HG02763 (cell line): ENCODE measurements around the gene FLVCR1.

ENCODE experiments used
- ATAC-seq: cut with Tn5 transposase; IDR thresholded peaks from one replicate; pipeline ENCODE4 v1.9.1; 2021; ENCODE audit warnings: mild to moderate bottlenecking, moderate library complexity; ENCODE audit not compliant: unreplicated experiment

The FLVCR1 gene

DNA sequence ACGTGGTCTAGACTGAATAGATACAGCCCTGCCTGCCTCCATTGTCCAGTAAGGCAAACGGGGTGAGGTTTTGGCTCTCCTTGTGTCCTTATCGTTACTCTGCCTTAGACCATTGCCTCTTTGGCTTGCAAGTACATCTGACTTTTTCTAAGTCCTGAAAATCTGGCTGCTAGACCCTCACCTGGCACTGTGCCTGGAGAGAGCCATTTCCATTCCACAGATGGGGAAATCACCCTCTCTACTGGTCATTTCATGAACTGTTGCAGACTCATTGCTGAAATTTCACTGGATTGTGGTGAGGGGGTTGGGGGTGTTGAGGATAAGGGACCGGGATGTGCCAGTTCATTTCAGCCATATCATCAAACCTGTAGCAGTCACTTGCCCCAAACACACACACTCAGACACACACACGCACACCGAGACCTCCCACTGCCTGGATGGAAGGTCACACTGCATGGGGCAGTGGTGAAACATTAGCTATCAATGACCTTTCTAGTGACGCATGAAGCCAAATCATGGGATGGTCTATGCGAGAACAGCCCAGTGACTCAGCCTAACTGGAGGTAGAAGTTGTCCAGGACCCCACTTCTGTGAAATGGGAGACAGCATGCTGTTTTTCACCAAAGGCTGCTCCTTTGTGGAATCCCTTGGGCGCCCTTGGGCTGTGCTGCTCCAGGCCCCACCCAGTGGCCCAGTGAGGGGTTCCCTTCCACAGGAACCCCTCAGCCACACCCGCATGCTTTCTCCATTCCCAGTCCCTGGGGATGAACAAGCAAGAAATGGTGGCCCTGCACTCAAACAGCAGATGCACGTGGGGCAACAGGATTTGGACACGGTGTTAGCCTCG lies 57.4 kb downstream of the FLVCR1 start:
- ATAC-seq, result no peak

DNA sequence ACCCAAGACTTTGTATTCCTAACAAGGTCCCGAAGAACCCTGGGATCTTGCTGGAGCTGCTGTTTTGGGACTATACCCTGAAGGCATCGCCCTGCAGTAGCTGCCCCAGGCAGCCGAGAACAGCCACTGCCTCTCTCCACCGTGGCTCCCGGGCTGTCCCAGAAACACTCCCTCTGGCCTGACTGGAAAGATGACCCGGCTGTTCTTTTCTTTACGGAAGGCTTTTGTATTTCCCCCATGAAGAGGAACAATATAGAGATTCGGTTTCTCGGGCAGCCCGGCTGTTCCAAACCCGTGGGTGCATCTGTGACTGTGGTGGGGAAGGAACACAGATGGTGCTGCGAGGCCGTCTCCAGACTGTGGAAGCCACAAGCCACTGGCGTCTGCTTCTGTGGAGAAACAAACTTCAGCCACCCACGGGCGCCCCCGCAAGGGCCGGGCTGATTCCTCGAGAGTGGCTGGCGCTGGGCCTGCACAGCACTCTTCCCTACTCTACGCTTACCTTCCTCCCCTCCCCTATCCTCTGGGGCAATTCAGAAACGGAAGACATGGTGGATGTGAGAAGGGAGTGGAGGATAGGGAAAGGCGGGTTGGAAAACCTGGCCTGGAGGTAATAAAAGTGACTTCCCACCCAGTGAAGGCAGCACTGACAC lies 58.5 kb downstream of the FLVCR1 start:
- ATAC-seq, result peak; percentile 49

DNA sequence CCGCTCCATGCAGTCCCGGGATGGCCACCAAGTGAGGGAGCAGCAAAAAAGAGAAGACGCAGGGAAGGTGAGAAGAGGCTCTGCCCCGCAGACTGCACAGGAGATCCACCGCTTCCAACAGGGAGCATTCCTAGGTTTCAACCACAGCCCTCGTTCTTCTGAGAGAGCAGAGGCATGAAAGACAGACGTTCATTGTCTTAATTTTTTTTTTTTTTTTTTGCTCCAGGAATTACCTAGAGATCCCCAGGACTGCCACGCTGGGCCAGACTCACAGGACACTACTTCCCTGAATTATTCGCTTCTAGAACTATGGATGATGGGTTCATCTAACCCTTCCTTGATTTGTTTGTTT lies 59.0 kb downstream of the FLVCR1 start:
- no peak for ATAC-seq

DNA sequence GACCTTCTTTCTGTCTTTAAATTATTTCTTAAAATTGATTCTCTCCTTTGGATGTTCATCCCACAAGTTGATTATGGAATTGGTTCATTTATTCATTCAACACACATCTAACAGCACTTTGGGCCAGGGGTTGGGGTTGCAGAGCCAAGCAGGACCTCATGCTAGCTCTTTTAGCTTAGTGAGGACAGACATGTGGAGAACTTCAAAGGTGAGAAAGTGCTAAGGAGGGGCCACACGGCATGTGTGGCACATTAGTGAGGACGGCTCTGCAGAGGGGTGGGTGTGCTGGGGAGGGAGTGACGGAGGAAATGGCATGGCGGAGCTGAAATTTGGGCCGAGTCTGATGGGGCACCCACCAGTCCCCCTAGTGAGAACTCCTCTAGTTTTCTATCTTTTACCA lies 59.8 kb downstream of the FLVCR1 start:
- no peak for ATAC-seq

DNA sequence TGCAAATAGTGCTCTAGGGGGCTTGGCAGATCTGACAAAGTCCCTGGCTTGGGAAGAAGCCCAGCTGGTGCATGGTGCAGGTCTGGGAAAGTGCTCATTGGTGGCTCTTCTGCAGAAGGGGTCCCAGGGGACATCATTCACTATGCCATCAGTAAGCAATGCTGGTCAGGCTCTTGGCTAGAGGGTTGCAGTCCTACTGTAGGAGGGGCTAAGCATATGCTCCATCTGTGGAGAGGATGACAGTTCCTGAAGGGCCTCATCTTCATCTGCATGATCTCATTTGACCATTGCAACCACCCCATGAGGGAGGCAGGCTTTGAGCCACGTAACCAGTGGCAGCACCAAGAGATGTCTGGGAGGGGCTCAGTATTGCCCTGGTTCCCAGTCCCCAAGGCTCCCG lies 60.7 kb downstream of the FLVCR1 start:
- no peak for ATAC-seq

DNA sequence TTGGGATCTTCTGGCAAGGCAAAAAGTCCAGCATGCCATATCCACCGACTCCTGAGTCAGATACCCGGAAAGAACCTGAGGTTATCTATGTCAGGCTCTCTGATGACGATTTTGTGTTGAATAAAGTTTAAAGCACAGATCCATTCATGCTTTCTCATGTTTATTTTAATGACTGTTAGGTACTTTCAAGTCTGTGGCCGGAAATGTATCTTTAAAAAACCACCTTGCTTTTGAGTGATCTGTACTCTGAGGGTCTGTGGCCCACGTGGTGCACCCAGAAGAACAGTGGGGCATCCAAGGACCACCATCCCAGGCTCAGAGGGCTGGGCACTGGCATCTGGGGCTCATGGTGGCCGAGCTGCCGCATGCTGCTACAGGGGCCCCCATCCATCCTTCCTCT lies 62.2 kb downstream of the FLVCR1 start:
- ATAC-seq, result no peak

DNA sequence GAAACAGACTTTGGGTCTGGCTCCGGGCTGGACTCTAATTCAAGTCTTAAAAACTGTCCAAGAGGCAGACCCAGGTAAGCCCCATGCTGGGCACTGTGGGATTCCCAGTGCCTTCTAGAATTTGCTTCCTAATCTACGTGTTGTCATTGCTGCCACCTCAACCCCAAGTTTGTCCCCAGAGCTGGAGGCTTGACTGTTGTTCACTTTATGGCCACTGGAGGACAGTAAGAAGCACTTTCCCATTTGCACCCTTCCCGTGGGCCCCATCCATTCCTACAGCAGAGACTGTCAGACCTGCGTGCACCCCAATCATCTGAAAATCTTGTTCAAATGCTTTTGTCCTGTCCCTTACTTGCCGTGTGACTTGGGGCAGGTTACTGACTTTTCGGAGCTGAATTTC lies 62.8 kb downstream of the FLVCR1 start:
- no peak for ATAC-seq

DNA sequence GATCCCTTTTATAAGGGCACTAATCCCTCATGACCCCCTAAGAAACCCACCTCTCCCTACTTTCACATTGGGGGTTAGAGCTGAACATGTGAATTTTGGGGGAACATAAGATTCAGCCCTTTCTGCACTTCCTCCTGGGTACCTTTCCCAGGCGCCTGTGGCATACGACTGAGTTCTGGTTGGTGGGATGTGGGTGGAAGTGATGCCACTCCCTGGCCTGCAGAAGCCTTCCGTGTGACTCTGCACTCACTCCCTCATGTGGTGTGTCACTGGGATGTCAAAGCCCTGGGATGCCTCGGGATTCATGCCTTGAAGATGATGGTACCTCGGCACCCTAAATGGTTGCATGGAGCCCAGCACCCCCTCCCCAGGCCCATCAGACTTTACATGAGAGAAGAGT lies 63.9 kb downstream of the FLVCR1 start:
- ATAC-seq, result no peak

DNA sequence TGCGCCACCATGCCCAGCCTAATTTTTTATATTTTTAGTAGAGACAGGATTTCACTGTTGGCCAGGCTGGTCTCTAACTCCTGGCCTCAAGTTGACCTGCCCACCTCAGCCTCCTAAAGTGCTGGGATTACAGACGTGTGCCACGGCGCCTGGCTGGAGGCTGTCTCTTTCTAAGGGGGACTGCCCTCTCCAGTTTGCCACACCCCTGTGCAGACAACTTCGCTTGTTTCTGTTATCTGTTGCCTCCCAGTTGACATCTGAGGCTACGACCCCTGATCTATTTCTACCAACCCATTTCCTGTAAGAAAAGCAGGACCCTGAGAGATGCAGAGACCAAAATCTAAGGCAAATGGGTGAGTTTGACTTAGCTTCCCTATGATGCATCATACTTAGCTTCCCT lies 68.3 kb downstream of the FLVCR1 start:
- no peak for ATAC-seq

DNA sequence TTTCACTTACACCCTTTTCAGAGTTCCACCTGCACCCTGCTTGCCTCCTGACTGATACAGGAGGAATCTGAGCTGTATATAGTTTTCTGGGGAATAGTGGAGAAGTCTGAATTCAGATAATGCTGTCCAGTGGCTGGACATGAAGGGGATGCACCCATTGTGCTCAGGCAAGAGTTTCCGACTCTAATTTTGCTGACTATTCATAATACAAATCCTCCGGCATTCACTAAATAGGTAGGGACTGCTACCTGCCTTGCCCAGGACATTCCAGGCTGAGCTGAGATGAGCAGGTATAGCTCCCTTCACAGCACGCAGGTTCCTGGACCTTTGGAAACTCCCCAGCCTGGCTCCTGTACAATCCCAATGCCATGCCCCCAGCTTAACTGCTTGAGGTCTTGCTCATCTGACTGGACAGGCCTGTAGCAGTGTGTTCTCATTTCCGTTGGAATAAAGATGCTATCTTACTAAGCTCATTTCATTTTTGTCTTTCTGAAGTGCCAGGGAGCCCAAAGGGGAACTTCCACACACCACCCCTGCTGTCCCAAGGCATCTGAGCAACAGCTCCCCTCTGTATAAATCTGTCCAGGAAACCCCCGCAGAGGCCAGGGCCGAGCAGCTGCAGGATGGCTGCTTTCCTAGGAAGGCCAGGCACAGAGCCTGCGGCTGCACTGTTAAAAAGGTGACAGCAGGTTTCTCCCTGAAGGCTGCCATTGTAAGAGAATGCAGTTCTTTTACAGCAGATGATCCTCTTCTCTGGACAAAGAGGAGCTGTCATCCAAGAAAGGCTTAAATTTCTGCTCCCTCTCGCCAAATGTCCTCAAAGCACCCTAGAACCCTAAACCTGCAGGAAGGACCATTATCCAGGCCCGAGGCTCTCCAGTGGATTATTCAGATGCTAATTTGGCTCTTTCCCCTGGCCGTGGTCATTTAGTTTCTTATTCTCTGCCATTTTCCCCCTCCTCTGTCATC lies 70.5 kb downstream of the FLVCR1 start:
- ATAC-seq, result peak; percentile 65

DNA sequence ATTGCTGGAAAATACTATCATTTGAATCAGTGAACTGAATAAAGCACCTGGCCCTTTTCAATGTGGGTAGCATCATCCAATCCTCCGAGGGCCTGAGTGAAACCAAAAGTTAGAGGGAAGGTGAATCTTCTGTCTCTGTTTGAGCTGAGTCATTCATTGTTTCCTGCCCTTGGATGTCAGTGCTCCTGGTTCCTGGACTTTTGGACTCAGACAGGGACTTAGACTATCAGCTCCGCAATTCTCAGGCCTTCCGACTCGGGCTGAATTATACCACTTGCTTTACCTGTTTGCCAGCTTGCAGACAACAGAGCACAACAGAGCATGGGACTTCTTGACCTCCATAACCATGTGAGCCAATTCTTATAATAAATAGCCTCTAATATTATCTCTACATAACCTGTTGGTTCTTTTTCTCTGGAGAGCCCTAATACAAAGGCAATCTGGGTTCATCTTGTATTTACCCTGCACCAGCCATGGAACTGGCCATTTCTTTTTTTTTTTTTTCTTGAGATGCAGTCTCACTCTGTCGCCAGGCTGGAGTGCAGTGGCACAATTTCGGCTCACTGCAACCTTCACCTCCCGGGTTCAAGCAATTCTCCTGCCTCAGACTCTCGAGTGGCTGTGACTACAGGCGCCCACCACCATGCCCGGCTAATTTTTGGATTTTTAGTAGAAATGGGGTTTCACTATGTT lies 73.1 kb downstream of the FLVCR1 start:
- no peak for ATAC-seq

DNA sequence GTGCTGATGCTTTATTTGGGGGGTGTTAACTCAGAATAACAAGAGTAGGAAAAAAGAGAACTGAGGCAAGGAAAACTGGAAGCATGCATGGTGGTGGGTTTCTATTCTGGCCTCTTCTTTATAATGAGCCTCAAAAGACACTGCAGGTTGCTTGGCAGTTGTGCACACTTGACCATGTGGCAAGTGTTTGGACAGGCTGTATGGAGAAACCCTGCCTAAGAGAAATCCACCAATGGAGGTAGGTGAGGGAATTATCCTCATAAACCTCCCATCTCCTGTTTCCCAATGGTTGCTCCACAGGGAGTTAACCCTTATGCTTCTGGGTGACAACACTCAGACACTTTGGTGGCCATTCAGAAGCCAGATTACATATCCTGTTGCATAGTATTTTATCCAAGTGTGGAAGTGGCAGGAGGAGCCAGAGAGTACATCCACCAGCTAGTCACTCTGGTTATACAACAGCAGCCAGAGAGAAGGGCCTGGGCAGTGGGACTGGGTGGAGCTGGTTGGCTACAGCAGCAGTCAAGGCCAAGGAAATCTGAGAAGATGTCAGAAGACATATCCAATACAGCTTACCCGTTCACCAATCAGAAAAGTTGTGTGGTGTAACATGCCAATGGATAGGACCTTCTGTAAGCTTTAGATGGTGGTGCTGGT lies 75.9 kb downstream of the FLVCR1 start:
- no peak for ATAC-seq

DNA sequence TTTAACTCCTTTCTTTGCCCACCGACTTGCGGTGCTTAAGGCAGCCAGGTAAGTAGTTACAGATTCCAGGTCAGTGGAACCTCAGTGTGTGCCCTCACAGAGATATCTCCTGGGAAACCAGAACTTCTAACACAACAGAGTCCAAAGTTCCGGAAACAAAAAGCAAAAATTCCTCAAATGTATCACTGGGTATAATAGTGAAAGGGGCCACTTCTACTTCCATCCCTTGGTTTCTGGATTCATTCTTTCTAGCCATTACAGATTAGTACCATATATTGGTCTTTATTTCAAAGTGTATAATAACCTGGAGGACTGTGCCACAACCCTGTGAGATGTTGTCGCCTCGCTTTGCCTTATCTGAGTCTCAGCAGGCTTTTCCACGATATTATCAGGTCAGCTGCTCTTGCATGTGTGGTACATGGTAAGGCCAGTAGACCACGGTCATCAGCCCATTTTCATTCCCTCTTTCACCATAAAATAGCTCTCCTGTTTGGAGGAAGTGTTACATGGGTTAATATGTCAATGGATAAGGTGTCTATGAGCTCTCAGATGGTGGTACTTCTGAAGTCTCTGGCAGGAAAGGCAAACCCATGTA lies 77.4 kb downstream of the FLVCR1 start:
- no peak for ATAC-seq

DNA sequence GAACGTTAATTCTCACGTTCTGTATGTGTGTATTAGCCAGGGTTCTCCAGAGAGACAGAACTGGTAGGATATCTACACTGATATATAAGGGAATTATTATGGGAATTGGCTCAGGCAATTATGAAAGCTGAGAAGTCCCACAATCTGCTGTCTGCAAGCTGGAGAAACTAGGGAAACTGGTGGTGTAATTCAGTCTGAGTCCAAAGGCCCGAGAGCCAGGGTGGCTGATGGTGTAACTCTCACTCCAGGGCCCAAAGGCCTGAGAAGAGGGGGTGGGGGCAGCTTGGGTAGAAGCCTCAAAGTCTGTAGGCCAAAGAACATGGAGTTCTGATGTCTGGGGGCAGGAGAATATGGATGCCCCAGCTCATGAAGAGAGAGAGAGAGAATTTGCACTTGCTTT lies 79.0 kb downstream of the FLVCR1 start:
- no peak for ATAC-seq

DNA sequence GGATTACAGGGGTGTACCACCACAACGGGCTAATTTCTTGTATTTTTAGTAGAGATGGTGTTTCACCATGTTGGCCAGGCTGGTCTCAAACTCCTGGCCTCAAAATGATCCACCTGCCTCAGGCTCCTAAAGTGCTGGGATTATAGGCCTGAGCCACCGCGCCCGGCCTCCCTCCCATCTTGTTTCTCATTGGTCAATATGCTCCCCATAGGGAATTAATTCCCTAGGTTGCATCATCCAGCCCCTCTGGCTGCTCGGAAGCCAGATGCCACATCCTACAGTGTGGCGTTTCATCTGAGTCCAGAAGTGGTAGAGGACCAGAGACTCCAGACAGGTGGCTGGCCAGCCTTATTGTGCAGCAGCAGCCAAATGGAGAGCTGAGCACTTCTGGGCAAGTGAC lies 80.8 kb downstream of the FLVCR1 start:
- ATAC-seq, result no peak

DNA sequence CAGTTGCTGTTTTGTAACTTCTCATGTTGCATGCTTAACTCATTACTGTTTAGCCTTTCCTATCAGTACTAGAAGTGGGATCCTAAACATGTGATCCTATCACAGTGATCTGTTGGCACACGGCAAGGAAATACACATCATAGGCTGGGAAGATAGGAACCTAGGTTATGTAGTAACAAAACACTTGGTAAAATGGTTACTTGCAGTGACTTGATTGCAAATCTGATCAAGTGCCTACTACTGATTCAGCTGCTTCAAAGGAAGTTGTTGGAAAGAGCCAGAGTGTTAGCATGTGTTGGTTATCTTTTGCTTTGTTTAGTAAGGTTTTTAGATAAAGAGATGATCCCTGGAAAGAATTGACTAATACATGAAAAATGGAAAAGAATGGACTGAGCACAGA lies 83.4 kb downstream of the FLVCR1 start:
- ATAC-seq, result no peak

DNA sequence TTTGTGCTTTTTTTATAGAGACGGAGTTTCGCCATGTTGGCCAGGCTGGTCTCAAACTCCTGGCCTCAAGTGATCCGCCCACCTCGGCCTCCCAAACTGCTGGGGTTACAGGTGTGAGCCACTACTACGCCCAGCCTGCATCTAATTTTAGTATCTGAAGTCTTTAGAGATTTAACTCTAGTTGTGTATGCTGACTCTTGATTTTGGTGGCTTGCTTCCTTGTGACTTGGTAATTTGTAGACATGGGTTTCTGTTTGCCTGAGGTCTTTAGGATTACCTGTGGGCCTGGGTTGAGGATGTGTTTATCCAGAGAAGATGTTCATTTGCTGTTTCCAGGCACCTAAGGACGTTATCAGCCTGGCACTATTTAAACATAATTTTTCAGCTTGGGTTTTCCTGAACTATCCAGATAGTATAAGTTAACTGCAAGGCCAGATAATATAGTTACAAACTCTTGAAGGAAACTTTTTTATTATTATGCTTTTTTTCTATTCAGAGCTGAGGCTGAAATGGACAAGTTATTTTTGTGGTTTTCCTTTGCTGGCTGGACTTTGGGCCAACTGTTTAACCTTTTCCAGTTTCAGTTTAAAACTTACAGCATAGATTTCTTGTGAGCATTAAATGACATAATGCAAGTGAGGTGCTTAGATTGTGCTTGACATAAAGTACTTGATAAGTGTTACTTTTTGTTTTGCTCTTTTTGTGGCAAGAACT lies 84.8 kb downstream of the FLVCR1 start:
- no peak for ATAC-seq

DNA sequence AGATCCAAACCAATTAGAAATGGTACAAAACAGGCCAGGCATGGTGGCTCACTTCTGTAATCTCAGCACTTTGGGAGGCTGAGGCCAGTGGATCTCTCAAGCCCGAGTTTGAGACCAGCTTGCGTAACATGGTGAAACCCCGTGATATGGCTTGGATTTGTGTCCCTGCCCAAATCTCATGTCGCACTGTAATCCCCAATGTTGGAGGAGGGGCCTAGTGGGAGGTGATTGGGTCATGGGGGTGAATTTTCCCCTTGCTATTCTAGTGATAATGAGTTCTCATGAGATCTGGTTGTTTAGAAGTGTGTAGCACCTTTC lies 85.3 kb downstream of the FLVCR1 start:
- no peak for ATAC-seq

DNA sequence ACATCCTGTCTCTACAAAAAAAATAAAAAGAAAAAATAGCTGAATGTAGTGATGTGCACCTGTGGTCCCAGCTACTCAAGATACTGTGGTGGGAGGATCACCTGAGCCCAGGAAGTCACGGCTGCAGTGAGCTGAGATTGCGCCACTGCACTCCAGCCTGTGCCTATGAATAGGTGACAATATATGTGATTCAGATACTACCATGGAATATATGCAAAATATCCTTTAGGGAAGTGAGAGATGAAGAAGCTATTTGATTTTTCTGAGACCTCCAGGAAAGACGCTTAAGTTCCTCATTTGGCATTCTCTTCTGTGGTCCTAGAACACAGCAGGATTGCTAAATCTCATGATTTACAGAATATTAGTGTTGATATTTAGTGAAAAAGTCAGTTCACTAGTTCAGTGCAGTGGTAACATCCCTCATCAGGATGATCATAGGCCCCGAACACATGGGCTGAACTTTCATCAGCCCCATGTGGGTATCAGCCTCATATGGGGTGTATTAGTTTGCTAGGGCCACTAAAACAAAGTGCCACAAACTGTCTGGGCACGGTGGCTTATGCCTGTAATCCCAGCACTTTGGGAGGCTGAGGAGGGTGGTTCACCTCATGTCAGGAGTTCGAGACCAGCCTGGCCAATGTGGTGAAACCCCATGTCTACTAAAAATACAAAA lies 86.3 kb downstream of the FLVCR1 start:
- ATAC-seq, result peak; percentile 41
